Nephron (organoid): Measurements from ENCODE around the gene SFTPA1.
"Not testable (repeated sequence)": the region's sequence is repeated elsewhere in the genome, so short reads cannot be mapped to it uniquely, and the experiment has no call there.

ENCODE experiments used
- H3K27ac Mint-ChIP-seq, 3 experiments: 2 replicates each; pipeline ENCODE4 v1.8.0; 2020; ENCODE audit warnings: mixed read lengths in 3 of 3, mild to moderate bottlenecking in 2 of 3, moderate library complexity in 1 of 3
- H3K27me3 Mint-ChIP-seq: 2 replicates; pipeline ENCODE4 v1.8.0; 2021; ENCODE audit warnings: low read depth, mild to moderate bottlenecking, moderate library complexity, mixed read lengths
- H3K36me3 Mint-ChIP-seq: 2 replicates; pipeline ENCODE4 v1.8.0; 2020; ENCODE audit warnings: low read depth, mixed read lengths
- H3K4me1 Mint-ChIP-seq: 2 replicates; pipeline ENCODE4 v1.8.0; 2020; ENCODE audit warnings: mixed read lengths
- H3K4me3 Mint-ChIP-seq, 3 experiments: 2 replicates each; pipeline ENCODE4 v1.8.0; 2020; ENCODE audit warnings: mild to moderate bottlenecking in 3 of 3, mixed read lengths in 3 of 3, moderate library complexity in 2 of 3
- H3K9me3 Mint-ChIP-seq: 2 replicates; pipeline ENCODE4 v1.8.0; 2020; ENCODE audit warnings: mixed read lengths
- TF ChIP-seq, protein P1 (sequence below), 3 experiments: fragments of 200-600 bp; sonication (generic); IDR thresholded peaks; one replicate each; pipeline ENCODE4 v1.5.0; 2021; ENCODE audit warnings: antibody characterized with exemption in 3 of 3; ENCODE audit not compliant: unreplicated experiment in 3 of 3

The SFTPA1 gene

DNA sequence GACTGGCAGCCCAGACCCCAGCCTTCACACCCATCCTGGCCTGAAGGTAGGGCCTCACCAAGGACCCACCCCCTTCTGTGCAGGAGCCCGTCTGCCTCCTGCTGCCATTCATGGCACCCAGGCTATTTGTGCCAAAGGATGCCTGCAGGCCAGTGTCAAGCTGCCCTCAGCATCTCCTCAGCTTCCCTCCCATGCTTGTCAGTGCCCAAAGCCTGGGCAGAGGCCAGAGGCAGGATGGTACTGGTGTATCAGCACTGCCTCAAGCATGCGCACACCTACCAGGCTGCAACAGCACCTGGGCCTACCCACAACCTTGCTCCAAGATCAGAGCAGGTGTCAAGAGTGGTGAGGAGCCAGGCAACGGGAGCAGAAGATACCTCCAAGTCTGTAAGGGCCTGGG, 27.6 kb downstream of the SFTPA1 start:
- H3K4me1 Mint-ChIP-seq: no peaks in the 10 kb centered on the region
- no peaks in the 10 kb centered on the region for H3K36me3 Mint-ChIP-seq
- H3K9me3 Mint-ChIP-seq: no peaks in the 10 kb centered on the region
- H3K27me3 Mint-ChIP-seq: no peaks in the 10 kb centered on the region
- H3K4me3 Mint-ChIP-seq: no peak overlapping the region
- no peak overlapping the region for H3K27ac Mint-ChIP-seq
- TF ChIP-seq, protein P1, sequence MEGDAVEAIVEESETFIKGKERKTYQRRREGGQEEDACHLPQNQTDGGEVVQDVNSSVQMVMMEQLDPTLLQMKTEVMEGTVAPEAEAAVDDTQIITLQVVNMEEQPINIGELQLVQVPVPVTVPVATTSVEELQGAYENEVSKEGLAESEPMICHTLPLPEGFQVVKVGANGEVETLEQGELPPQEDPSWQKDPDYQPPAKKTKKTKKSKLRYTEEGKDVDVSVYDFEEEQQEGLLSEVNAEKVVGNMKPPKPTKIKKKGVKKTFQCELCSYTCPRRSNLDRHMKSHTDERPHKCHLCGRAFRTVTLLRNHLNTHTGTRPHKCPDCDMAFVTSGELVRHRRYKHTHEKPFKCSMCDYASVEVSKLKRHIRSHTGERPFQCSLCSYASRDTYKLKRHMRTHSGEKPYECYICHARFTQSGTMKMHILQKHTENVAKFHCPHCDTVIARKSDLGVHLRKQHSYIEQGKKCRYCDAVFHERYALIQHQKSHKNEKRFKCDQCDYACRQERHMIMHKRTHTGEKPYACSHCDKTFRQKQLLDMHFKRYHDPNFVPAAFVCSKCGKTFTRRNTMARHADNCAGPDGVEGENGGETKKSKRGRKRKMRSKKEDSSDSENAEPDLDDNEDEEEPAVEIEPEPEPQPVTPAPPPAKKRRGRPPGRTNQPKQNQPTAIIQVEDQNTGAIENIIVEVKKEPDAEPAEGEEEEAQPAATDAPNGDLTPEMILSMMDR (IDR thresholded peaks at IDR 0.05; ENCODE audit: unreplicated experiment in 3 of 3): no peak

DNA sequence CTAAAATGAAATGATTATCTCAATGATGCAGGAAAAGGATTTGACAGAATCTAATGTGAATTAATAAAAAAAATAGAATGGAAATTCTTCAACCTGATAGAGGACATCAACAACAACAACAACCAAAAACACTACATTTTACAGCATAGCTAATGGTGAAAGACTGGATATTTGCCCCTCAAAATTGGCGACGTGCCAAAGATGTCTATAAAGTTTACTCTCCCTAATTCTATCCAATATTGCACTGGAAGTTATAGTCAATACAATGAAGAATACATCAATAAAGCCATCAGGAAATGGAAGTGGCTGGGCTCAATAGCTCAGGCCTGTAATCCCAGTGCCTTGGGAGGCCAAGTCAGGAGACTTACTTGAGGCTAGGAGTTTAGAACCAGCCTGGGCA, 42.0 kb downstream of the SFTPA1 start:
- H3K27ac Mint-ChIP-seq, H3K27me3 Mint-ChIP-seq, H3K4me1 Mint-ChIP-seq, H3K36me3 Mint-ChIP-seq, H3K9me3 Mint-ChIP-seq, H3K4me3 Mint-ChIP-seq: not testable (repeated sequence)

DNA sequence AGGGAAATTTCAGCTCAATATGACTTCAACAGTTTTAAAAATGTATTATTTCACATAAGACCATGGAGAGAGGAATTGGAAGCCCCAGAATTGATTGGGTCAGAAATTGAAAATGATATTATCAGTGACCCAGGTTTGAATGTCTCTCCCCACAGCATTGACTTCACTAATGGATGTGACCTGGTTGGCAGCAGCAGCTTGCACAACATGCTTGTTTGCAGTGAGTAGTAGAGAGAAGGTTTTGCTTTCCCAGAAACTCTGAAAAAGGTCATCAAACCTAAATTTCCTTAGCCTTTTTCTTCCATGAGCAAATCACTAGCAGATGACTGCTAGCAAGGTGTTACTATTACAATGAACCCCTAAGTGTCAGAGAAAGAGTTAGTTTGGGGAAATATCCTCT, 52.5 kb downstream of the SFTPA1 start:
- H3K4me3 Mint-ChIP-seq, H3K36me3 Mint-ChIP-seq, H3K27me3 Mint-ChIP-seq, H3K27ac Mint-ChIP-seq, H3K9me3 Mint-ChIP-seq, H3K4me1 Mint-ChIP-seq: not testable (repeated sequence)

DNA sequence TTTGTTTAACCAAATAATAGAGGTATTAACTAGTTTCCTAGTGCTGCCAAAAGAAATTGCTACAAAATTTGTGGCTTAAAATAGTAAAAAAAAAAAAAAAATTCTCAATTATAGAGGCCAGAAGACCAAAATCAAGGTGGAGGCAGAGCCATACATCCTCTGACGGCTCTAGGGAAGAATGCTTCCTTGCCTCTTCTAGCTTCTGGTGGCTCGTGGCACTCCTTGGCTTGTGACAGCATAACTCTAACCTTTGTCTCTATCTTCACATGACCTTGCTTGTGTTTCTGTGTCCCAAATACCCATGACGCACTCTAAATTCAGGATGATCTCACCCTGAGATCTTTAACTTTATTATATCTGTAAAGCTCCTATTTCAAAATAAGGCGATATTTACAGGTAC, 53.9 kb downstream of the SFTPA1 start:
- H3K27ac Mint-ChIP-seq, H3K27me3 Mint-ChIP-seq, H3K36me3 Mint-ChIP-seq, H3K9me3 Mint-ChIP-seq, H3K4me3 Mint-ChIP-seq, H3K4me1 Mint-ChIP-seq: not testable (repeated sequence)
